SIG-M5 (cell line): ENCODE measurements around the gene CARTPT.

Experiments
- DNase-seq: peaks from one replicate; lab custom pipeline; 2025; lab: John Stamatoyannopoulos, UW

Gene CARTPT

DNA sequence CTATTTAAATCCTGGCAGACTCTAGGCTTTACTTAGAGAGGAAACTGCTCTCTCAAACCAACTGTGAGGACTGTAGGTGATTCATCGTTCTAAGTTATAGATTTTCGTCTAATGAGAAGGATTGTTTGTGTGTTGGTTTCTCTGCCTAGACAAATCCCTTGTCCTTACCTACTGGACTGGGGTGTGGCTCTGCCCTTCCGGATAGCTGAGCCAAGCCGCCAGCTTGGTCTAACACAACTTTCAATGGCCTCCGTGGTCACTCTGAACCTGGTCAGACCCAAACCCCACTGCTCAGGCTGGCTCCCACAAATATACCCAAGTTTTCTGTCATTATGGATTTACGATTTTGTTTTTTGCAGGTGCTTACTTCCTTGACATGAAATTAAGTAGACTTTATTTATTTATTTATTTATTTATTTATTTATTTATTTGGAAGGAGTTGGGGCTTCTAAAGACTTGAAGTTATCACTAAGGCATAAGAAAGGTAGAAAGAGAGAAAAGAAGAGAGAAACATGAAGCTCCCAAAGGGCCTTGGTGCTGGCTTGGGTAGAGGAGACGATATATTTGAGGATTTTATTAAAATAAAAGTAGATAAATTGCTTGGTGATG, 19.0 kb downstream of the CARTPT start:
- DNase-seq = no peak

DNA sequence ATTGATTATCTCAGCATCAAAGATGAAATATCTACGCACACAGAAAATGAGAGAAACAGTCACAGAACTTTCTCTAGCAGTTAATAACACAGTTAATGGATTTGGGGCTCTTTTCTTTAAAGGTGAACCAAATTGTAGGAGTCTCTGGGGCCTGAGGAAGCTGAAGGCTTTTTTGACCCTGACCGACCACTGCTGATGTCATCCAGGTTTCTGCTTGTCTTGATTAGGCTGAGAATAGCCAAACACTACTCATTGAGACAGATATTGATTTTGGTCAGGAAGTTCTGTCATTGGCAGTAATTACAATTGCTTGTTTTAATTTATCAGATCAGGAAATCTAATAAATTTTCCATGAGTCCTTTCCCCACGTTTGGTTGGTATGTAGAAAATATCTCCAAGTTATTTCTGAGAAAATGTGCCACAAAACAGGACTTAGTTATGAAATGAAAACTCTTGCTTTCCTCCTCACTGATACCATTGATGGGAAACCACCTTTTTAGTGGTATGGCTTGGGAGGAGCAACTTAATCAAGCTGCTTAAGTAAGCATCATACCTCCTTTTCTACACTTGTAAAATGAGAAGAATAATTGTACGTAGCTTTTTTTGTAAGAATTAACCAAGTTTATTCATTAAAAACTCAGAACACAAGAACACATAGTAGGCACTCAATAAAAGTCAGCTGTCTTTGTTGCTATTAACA, 19.7 kb downstream of the CARTPT start:
- no peak for DNase-seq

- DNase-seq = no peak
Measured at GRCh38 chr5:71740015-71740753, 21.1 kb downstream of the CARTPT start.

DNA sequence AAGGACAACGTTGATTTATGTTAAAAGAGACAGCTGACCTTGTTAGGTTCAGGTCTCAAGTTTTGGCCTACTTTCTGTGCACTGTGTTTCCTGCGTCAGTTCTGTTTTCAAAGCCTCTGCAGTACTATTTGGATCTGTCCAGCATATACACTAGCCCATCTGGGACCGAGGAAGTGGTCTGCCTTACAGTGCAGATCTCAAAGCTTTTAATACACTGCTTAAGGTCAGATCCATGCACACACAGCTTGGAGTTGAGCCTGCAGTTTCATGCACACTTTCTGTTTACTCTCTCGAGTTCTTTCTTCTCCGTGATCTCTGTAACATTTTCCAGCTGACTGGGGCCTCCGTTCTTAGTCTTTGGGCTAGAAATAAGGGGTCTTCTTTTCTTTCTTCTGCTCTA, 24.1 kb downstream of the CARTPT start:
- DNase-seq = no peak

DNA sequence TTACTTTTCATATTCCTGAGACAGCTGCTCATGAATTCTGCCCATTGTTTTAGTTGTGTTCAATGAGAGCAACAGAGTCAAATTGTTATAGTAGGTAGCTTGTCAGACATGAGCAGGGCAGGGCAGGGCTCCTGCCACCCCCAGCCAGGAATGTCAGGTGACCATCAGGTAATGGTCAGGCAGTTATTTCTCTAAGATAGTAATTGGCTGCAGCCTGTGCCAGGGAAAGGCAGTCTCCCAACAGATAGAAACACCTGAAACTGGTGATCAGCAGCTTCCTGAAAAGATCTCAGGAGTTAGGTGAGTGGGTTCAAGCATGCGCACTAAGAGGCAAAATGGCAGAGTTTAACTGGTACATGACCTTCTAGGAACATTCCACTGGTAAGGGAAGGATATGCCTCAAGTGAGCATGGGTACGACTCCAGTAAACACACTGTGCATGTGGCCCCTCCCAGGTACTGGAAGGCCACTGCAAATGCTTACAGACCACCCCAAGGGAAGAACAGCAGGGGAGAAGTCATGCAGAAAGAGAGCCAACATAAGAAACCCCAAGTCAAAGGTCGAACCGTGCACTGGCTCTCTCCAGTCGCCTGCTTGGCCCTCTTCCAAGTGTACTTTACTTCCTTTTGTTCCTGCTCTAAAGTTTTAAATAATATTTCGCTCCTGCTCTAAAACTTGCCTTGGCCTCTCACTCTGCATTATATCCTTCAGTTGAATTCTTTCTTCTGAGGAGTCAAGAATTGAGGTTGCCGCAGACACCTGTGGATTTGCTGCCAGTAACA, 25.1 kb downstream of the CARTPT start:
- DNase-seq = no peak

- no peak for DNase-seq
Measured at GRCh38 chr5:71747182-71747581, 28.1 kb downstream of the CARTPT start.

DNA sequence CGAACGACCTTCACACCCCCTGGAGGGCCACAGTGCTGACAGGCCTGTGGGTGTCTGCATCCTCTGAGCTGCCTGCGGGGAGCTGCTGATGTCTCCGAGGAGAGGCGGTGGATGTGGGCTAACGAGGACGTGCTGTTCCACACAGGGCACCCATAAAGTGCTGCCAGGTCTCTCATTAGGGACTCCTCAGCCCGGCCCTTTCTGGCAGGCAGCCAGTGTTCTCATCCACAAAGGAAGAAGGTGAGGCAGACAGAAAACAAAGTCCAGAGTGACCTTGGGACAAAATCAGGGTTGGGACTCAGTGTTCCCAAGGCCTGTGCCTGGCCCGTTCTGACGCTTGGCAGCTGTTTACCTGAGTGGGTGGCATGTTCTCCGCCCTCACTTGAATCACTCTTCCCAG, 29.3 kb downstream of the CARTPT start:
- no peak for DNase-seq

DNA sequence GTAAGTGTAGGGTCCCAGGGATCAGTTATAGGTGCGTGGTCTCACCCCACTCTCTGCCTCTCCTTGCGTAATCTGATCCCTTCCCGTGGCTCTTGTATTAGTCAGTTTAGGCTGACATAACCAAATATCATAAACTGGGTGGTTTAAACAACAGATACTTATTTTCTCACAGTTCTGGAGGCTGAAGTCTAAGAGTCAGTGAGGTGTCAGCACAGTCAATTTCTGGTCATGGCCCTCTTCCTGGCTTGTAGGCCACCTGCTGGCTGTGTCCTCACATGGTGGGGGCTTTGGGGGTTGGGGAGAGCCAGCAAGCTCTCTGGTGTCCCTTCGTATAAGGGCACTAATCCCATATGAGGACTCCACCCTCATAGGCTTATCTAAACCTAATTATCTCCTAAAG, 32.3 kb downstream of the CARTPT start:
- DNase-seq = no peak

DNA sequence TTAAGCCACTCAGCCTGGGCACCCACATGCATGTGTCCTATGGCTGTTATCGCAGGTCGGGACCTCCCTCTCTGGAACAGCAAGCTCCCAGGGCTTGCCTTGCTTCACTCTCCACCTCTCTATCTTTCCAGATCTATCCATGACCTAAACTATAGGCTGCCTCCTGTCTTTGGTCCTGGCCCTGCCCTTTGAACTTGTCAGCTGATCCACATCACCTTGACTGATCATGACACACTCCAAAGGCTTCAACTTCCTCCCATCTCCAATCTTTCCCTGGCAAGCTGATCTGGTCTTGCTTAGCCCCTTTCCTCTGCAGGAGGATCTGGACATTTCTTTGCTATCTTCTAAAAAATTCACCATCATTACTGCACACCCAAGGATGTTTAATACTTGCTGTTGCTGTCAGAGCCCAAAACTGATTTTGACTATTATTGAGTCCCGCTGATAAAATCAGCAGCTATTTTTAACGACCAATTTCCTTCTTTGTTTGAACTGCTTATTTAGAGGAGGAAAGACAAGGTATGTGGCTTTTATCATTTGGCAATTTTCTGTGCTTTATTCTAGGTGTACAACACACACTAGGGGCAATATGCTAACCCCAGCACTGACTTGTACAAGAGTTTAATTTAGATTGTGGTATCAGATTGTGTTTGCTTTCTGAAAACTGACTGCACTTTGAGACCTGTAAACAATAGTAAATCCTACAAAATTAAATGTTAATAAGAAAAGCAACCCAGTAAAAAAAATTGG, 33.5 kb downstream of the CARTPT start:
- no peak for DNase-seq

- DNase-seq = no peak
Measured at GRCh38 chr5:71757590-71758543, 38.8 kb downstream of the CARTPT start.

- no peak for DNase-seq
Measured at GRCh38 chr5:71762826-71763225, 43.8 kb downstream of the CARTPT start.

GRCh38 chr5:71767661-71768060, 48.6 kb downstream of the CARTPT start:
- no peak for DNase-seq

DNA sequence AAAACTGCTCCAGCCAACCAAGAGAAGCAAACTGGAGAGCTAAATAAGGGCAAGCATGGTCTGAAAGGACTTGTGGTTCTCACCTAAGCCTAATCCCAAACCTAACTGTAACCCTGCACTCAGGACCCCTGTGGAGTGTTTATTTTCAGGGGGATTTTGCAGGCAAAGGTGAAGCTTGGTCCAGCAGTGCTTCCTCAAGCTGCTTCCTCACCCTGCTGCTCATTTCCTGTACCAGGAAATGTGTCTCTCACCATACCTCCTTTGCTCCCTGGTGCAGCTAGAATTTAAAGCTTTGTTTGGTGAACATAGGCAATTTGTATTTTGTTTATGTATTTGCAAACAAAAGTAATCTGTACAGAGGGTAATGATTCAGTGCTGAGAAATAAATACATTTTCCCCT, 50.2 kb downstream of the CARTPT start:
- no peak for DNase-seq

- DNase-seq = no peak
Measured at GRCh38 chr5:71770381-71770780, 51.3 kb downstream of the CARTPT start.
